A673 (cell line): ENCODE measurements around the gene ATG16L2. TPM values are rescaled to one million over a fixed set of nuclear protein-coding genes. Genes with fewer than 3 reads are reported as not detected.

Experiments used
- BruUV-seq: library from RNA; stranded (reverse); fragments of 400-500 nt; replicated peaks from 2 replicates; lab custom pipeline; 2021; lab: Mats Ljungman, UMichigan
- CTCF ChIA-PET: fragments of 300-600 bp; sonication (Branson Sonifier 250); formaldehyde crosslinking; loops from one replicate; lab custom pipeline; 2022; ENCODE audit warnings: antibody characterized with exemption; lab: Charles Lee
- POLR2A ChIA-PET: fragments of 300-600 bp; sonication (Branson Sonifier 250); formaldehyde crosslinking; loops from one replicate; lab custom pipeline; 2022; ENCODE audit warnings: antibody characterized with exemption; ENCODE audit not compliant: low non-redundant PET; lab: Charles Lee
- DNase-seq: peaks from one replicate; pipeline ENCODE4 v3.0.0-alpha.2; 2015; ENCODE audit warnings: low spot score
- H3K27ac ChIP-seq: fragments of 200-600 bp; sonication (generic); 2 replicates; pipeline ENCODE4 v1.5.1; 2016; ENCODE audit warnings: mixed run types, low read depth, mild to moderate bottlenecking, mixed read lengths, antibody characterized with exemption, low read length; ENCODE audit not compliant: poor library complexity, severe bottlenecking
- H3K27me3 ChIP-seq: fragments of 200-600 bp; sonication (generic); replicated peaks from 2 replicates; pipeline ENCODE4 v1.6.1; 2017; ENCODE audit warnings: mixed run types, low read depth, mild to moderate bottlenecking, mixed read lengths, antibody characterized with exemption, low read length; ENCODE audit not compliant: insufficient read depth, poor library complexity
- H3K36me3 ChIP-seq: fragments of 200-600 bp; sonication (generic); 2 replicates; pipeline ENCODE4 v1.6.1; 2016; ENCODE audit warnings: mixed run types, mild to moderate bottlenecking, mixed read lengths, antibody characterized with exemption, low read length; ENCODE audit not compliant: insufficient read depth, poor library complexity, severe bottlenecking
- H3K4me1 ChIP-seq: fragments of 200-600 bp; sonication (generic); 2 replicates; pipeline ENCODE4 v1.6.1; 2017; ENCODE audit warnings: mixed run types, mild to moderate bottlenecking, mixed read lengths, antibody characterized with exemption, low read length; ENCODE audit not compliant: insufficient read depth, poor library complexity, severe bottlenecking
- H3K4me3 ChIP-seq: fragments of 200-600 bp; sonication (generic); 2 replicates; pipeline ENCODE4 v1.5.1; 2016; ENCODE audit warnings: low read depth, mixed run types, mild to moderate bottlenecking, mixed read lengths, low read length; ENCODE audit not compliant: poor library complexity, severe bottlenecking
- H3K9me3 ChIP-seq: fragments of 200-600 bp; sonication (generic); 2 replicates; pipeline ENCODE4 v1.6.1; 2016; ENCODE audit warnings: mixed run types, low read depth, mild to moderate bottlenecking, mixed read lengths, antibody characterized with exemption, low read length; ENCODE audit not compliant: poor library complexity, severe bottlenecking
- EZH2 ChIP-seq: fragments of 200-600 bp; sonication (generic); IDR thresholded peaks from 2 replicates; pipeline ENCODE4 v1.6.1; 2017; ENCODE audit warnings: borderline replicate concordance, low read depth, mild to moderate bottlenecking, mixed read lengths, antibody characterized with exemption, low read length; ENCODE audit not compliant: poor library complexity, severe bottlenecking
- intact Hi-C: fragments of 100-400 bp; cut with micrococcal nuclease; formaldehyde crosslinking; loops from one replicate; pipeline ENCODE4 v1.10.0; 2022; ENCODE audit not compliant: unreplicated experiment
- total RNA-seq: library from RNA; stranded (reverse); gene quantifications from 2 replicates; pipeline ENCODE4 v1.2.3, GENCODE V29; 2021
- TF ChIP-seq, protein P1 (sequence below): fragments of 300-800, 200-600 bp; sonication (generic); conservative IDR thresholded peaks from 2 replicates; pipeline ENCODE4 v1.5.1; 2017; ENCODE audit warnings: low read depth, mild to moderate bottlenecking, antibody characterized with exemption, low read length, moderate library complexity, mixed read lengths

The ATG16L2 gene
- total RNA-seq, 1 experiment from 2014 or later: 8.6 TPM

DNA sequence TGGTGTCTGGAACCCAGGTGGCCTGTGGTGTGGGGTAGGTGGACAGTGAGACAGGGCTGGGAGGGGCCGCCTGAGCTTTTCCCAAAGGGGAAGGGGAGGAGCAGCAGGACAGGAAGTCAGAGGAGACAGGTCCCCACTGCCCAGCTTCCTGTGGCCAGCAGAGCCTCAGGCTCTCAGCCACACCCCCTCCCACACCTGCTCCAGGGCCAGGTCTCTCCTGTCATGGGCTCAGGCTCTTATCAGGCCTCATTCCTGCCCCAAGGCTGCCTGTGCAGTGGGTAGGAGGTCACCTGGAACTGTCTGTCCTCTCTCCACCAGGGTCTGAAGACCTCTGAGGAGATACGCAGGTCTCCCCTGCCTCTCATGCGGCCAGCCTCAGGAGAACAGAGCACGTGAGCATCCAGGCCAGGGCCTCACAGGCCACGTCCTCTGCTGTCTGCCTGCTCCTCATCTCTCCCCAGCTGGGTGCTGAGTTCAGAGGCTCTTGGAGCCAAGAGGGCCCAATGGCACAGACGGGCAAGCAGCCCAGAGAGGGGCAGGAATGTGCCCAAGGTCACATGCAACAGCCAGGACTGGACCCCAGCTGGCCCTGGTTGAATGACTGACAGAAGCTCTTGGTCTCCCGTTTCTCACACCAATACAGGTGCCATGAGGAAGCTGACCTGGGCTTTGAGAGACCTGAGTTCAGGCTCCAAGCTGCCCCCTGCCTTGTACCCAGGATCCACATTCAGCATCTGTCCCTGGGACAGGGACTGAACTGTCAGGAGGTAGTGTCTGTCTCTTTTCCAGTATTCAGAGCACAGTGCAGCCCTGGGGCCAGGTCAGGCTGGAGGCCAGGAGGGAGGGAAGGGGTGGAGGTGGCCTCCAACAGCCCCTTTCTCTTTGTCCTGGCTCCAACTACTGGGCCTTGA lies 37.1 kb upstream of the ATG16L2 start:
- ChIA-PET POLR2A (no interaction called here), CTCF (no interaction called here)
- Histone ChIP-seq H3K4me1 (peaks cover 23% of the 10 kb centered on the region), H3K27me3 (no peaks in the 10 kb centered on the region), H3K27ac (no peak overlapping the region), H3K9me3 (no peaks in the 10 kb centered on the region), H3K4me3 (no peak overlapping the region), H3K36me3 (no peaks in the 10 kb centered on the region)
- no peak for TF ChIP-seq EZH2
- TF ChIP-seq, protein P1, sequence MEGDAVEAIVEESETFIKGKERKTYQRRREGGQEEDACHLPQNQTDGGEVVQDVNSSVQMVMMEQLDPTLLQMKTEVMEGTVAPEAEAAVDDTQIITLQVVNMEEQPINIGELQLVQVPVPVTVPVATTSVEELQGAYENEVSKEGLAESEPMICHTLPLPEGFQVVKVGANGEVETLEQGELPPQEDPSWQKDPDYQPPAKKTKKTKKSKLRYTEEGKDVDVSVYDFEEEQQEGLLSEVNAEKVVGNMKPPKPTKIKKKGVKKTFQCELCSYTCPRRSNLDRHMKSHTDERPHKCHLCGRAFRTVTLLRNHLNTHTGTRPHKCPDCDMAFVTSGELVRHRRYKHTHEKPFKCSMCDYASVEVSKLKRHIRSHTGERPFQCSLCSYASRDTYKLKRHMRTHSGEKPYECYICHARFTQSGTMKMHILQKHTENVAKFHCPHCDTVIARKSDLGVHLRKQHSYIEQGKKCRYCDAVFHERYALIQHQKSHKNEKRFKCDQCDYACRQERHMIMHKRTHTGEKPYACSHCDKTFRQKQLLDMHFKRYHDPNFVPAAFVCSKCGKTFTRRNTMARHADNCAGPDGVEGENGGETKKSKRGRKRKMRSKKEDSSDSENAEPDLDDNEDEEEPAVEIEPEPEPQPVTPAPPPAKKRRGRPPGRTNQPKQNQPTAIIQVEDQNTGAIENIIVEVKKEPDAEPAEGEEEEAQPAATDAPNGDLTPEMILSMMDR: no peak
- no peak for DNase-seq
- intact Hi-C loops: no loop called here
- no TSS peak for BruUV-seq

DNA sequence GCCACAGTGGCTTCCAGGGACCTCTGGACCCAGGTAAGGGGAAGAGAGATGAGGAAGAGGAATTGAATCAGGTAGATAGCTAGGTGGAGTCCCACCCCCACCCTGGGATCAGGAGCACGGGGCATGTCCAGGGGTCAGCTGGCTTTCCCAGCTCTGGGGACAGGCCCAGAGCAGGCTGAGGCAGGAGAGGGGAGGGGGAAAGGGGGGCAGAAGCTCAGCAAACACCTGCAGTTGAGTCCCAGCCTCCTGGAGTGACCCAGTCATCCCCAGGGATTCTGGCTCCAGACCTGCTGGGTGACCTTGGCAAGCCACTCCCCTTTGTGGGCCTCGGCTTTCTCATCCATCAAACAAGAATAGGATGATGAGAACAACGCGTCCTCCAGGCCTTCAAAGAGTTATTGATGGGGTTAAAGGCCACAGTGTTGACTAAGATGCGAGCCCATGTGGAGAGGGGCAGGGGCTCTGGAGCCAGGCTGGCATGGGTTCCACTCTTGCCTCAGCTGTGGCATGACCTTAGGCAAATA lies 36.4 kb upstream of the ATG16L2 start:
- POLR2A ChIA-PET: no interaction called here
- H3K27ac ChIP-seq: no peak overlapping the region
- intact Hi-C loops: no loop called here

More for the DNA sequence above, 36.4 kb upstream of the ATG16L2 start:
- CTCF ChIA-PET: no interaction called here
- H3K27me3 ChIP-seq: no peaks in the 10 kb centered on the region
- no peaks in the 10 kb centered on the region for H3K36me3 ChIP-seq
- TF ChIP-seq EZH2: no peak
- TF ChIP-seq, protein P1: no peak
- no peak overlapping the region for H3K4me3 ChIP-seq
- no TSS peak for BruUV-seq
- peaks cover 23% of the 10 kb centered on the region for H3K4me1 ChIP-seq
- H3K9me3 ChIP-seq: no peaks in the 10 kb centered on the region
- no peak for DNase-seq
